Stimulated activated CD4-positive, alpha-beta T cell treated with anti-CD3 and anti-CD28 coated beads, Interleukin-12 subunit alpha, Interleukin-12 subunit beta, amount 100 ng/mL, for 4 hours (primary cell): ENCODE data around the gene ERCC6L2.

Experiments used
- DNase-seq: peaks from one replicate; pipeline ENCODE4 v3.0.0-alpha.2; 2020

Gene ERCC6L2, protein sequence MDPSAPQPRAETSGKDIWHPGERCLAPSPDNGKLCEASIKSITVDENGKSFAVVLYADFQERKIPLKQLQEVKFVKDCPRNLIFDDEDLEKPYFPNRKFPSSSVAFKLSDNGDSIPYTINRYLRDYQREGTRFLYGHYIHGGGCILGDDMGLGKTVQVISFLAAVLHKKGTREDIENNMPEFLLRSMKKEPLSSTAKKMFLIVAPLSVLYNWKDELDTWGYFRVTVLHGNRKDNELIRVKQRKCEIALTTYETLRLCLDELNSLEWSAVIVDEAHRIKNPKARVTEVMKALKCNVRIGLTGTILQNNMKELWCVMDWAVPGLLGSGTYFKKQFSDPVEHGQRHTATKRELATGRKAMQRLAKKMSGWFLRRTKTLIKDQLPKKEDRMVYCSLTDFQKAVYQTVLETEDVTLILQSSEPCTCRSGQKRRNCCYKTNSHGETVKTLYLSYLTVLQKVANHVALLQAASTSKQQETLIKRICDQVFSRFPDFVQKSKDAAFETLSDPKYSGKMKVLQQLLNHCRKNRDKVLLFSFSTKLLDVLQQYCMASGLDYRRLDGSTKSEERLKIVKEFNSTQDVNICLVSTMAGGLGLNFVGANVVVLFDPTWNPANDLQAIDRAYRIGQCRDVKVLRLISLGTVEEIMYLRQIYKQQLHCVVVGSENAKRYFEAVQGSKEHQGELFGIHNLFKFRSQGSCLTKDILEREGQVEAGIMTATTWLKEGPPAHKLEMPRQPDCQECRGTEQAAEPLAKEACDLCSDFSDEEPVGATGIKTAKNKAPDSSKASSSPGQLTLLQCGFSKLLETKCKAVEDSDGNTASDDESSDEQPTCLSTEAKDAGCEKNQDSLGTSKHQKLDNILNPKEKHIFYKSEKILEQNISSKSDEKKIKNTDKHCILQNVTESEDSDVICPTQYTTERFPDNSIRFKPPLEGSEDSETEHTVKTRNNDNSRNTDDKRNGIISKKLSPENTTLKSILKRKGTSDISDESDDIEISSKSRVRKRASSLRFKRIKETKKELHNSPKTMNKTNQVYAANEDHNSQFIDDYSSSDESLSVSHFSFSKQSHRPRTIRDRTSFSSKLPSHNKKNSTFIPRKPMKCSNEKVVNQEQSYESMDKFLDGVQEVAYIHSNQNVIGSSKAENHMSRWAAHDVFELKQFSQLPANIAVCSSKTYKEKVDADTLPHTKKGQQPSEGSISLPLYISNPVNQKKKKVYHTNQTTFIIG (N-terminal part only)

GRCh38 chr9:95875305-95876137 lies at the start of gene ERCC6L2:
TSS of gene ERCC6L2 (plus strand) at chr9:95875691. CDS start at chr9:95876039, 348 bp downstream.
- DNase-seq: peak; percentile 87

- no peak for DNase-seq
Observed at GRCh38 chr9:95826183-95826838, 49.2 kb upstream of the ERCC6L2 start.

DNA sequence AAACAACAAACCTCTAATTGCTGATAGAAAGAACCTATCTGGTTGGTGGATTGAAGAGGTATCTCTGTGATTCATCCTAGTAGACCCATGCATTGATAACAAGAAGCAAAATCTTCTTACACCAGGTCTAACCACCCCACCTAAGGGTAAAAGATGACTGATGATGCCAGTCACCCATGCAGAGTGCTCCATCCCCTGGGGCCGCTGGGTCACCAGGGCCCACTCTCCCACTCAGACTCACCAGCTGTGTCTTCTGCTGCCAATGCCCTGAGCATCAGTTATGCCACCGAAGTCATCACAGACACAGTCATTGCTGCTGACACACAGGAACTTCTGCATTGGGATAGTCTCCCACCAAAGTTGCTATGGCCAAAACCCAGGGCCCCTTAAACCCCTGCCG lies 44.7 kb upstream of the ERCC6L2 start:
- no peak for DNase-seq

DNA sequence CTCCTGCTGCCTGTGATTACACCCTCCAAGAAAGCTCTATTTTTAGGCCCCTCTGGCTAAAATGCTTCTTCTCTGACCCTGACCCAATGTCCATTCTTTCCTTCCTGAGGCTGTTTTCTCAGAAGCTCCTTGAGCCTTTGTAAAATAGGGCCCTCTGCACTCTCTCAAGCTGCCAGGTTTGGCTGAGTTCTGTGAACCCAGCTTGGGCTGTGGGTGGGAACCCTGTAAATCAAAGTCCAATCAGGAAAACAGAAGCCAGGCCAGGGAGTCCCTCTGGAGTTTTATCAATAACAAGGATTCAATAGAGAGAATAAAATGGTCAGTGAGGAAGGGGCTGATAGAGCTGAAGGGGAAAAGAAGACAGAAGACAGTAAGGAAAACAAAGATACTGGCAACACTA lies 43.7 kb upstream of the ERCC6L2 start:
- no peak for DNase-seq

- no peak for DNase-seq
Observed at GRCh38 chr9:95833546-95834178, 41.8 kb upstream of the ERCC6L2 start.

- DNase-seq: no peak
Observed at GRCh38 chr9:95834281-95834907, 41.1 kb upstream of the ERCC6L2 start.

DNA sequence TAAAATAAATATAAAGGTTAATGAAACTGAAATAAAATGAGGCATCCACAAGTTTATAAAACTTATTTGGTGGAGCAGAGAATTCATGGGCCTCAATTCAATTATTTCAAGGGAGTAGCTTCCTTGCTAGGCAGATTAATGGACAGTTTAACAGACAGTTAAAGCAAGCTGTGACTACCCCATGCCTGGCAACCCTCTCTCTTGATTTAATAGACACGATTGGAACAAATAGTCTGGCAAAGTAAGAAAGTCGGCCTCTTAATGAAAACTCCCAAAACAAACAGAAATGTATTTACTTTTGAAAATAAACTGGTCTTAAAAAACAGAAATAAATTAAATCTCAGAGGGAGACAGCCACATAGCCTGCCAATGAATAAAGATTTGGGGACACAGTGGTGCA lies 40.1 kb upstream of the ERCC6L2 start:
- DNase-seq: no peak

GRCh38 chr9:95836072-95836471 lies 39.4 kb upstream of the ERCC6L2 start:
- no peak for DNase-seq

DNA sequence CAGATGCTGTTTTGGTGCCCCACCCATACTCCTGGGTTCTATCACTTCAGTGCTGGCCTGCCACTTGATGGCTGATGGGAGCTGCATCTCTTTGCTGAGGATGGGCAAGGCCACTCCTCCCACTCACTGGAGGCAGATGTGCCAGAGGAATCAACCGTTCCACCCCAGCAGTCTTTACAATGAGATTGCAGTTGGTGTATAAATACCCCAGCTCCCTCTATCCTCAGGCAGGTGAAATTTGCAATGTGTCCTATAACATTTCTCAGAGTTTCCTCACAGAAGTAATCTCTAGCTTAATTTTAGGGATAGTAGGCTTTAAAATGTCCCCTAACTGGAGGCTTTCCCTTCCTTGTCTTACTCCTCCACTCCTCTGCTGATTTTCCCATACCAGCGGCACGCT lies 36.5 kb upstream of the ERCC6L2 start:
- no peak for DNase-seq

GRCh38 chr9:95840074-95840473 lies 35.4 kb upstream of the ERCC6L2 start:
- DNase-seq: no peak

- no peak for DNase-seq
Observed at GRCh38 chr9:95841377-95841776, 34.1 kb upstream of the ERCC6L2 start.

DNA sequence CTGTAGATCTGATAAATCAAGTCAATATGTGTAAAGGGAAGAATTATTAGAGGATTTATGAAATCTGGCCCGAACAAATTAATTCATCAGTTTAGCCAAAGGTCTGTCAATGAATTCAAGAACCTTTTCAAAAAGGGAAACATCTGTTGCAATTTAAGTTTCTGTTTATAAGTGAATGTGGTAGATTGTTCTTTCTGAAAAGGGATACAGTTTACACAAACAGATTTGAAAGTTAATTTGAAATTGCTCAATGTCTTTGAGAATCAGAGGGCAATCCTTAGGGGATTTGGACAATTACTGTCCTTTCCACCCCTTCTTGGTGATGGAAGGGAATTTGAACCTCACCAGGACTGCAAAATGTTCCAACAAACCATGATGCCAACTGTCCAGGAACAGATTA lies 29.7 kb upstream of the ERCC6L2 start:
- DNase-seq: no peak

- no peak for DNase-seq
Observed at GRCh38 chr9:95848764-95849163, 26.7 kb upstream of the ERCC6L2 start.

DNA sequence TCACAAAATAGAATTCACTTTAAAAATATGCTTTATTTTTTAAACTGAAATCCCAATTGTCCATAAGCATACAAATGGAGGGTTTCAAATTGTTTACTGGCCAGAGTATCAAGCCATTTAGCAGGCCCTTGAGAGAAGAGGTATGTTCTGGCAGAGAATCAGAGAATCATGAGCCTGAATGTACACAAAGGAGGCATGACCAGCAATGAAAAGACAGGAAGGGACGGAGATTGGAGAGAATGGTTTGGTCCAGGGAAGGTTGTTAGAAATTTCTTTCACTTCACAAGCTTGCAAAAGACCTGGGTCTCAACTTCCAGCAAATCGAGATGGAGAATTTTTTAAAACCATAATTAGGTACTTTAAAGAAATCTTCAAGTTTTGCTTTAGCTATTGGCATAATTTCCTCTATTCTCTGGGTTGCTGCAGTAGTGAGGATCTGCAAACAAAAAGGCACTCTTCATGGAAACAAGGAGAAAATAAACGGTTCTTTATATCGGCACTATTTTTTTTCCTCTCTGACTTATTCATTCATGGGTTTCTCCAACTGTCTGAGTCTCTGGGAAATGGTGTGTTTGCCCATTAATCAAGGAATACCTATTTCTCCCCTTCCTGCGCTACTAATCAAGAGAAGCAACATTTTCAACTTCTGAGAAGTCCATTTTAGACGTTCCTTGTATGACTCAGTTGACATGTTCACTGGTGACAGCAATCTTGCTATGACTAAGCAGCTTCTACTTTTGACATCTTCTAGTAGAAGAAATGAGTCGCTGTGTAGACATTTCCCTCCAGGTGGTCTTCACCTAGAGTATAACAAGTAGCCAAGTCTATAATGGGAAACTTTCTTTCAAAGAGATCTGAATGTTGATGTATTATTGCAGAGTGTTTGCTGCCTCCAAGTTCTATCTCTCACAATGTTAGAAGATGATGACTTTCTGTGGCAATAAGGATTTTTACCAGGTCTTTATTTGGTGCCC lies 23.1 kb upstream of the ERCC6L2 start:
- DNase-seq: no peak

GRCh38 chr9:95854386-95855020 lies 21.0 kb upstream of the ERCC6L2 start:
- DNase-seq: no peak

DNA sequence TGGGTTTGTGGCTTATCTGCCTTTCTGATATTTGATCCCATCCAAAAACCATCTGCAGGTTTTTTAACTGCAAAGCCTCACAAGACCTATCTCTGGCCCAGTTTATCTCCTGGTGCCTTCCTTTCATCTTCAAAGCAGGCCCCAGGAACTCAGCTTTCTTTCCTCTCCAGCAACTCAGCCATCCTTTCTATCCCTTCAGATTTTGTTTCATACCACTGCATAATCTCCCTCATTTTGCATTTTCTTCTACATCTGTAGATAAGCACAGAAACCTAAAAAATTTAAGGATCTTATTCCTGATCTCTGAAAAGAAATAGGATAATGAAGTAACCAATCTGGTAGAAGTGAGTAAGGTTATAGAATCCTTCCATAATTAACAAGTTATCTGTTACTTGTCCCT lies 19.5 kb upstream of the ERCC6L2 start:
- no peak for DNase-seq

- no peak for DNase-seq
Observed at GRCh38 chr9:95857124-95857523, 18.4 kb upstream of the ERCC6L2 start.

GRCh38 chr9:95857896-95858295 lies 17.6 kb upstream of the ERCC6L2 start:
- no peak for DNase-seq

- no peak for DNase-seq
Observed at GRCh38 chr9:95862343-95862742, 13.1 kb upstream of the ERCC6L2 start.
